Right atrium auricular region (tissue), 2 donors: ENCODE results near the gene ZSWIM3. TPM values are rescaled to one million over a fixed set of nuclear protein-coding genes. Genes with fewer than 3 reads are reported as not detected.
"Not testable (repeated sequence)": the region's sequence is repeated elsewhere in the genome, so short reads cannot be mapped to it uniquely, and the experiment has no call there.

Experiments used
- DNase-seq: peaks from one replicate; pipeline ENCODE4 v3.0.0-alpha.2; 2019; ENCODE audit warnings: low spot score
- H3K27ac ChIP-seq, 2 donors: fragments of 200-600 bp; sonication (generic); 1 replicate in 1 of 2; 2 replicates in 1 of 2; pipeline ENCODE4 v1.5.1; 2016 to 2019
- H3K27me3 ChIP-seq, 2 donors: fragments of 200-600 bp; sonication (generic); one replicate each; pipeline versions ENCODE4 v1.5.1 to v1.6.0; 2017 to 2019
- H3K36me3 ChIP-seq: fragments of 200-600 bp; sonication (generic); one replicate; pipeline ENCODE4 v1.5.1; 2016
- H3K4me1 ChIP-seq, 2 donors: fragments of 200-600 bp; sonication (generic); one replicate each; pipeline versions ENCODE4 v1.5.1 to v1.6.0; 2017 to 2019
- H3K4me3 ChIP-seq, 2 donors: fragments of 200-600 bp; sonication (generic); 1 replicate in 1 of 2; 2 replicates in 1 of 2; pipeline ENCODE4 v1.5.1; 2017 to 2019; ENCODE audit warnings: mild to moderate bottlenecking in 1 of 2, moderate library complexity in 1 of 2
- H3K9me3 ChIP-seq, 2 donors: fragments of 200-600 bp; sonication (generic); one replicate each; pipeline ENCODE4 v1.5.1; 2019
- total RNA-seq, 2 donors: library from RNA; depleted of rRNA; stranded (reverse); fragments of >200 nt; gene quantifications; one replicate each; pipeline ENCODE4 v1.1.0, GENCODE V29; 2016
- TF ChIP-seq, protein P1 (sequence below), 2 donors: fragments of 200-600 bp; sonication (generic); IDR thresholded peaks; one replicate each; pipeline ENCODE4 v1.5.1; 2019; ENCODE audit warnings: antibody characterized with exemption in 2 of 2

ZSWIM3 gene
- total RNA-seq, 2 donors from 2014 or later = 2.4 to 3.7 TPM

GRCh38 chr20:45873409-45874103, 16.1 kb downstream of the ZSWIM3 start:
- H3K4me3 ChIP-seq = no peak overlapping the region
- TF ChIP-seq, protein P1, sequence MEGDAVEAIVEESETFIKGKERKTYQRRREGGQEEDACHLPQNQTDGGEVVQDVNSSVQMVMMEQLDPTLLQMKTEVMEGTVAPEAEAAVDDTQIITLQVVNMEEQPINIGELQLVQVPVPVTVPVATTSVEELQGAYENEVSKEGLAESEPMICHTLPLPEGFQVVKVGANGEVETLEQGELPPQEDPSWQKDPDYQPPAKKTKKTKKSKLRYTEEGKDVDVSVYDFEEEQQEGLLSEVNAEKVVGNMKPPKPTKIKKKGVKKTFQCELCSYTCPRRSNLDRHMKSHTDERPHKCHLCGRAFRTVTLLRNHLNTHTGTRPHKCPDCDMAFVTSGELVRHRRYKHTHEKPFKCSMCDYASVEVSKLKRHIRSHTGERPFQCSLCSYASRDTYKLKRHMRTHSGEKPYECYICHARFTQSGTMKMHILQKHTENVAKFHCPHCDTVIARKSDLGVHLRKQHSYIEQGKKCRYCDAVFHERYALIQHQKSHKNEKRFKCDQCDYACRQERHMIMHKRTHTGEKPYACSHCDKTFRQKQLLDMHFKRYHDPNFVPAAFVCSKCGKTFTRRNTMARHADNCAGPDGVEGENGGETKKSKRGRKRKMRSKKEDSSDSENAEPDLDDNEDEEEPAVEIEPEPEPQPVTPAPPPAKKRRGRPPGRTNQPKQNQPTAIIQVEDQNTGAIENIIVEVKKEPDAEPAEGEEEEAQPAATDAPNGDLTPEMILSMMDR (IDR thresholded peaks at IDR 0.05) = no peak
- peaks cover 19% of the 10 kb centered on the region for H3K36me3 ChIP-seq
- H3K4me1 ChIP-seq = no peaks in the 10 kb centered on the region
- H3K27ac ChIP-seq = no peak overlapping the region
- H3K27me3 ChIP-seq = no peaks in the 10 kb centered on the region
- no peaks in the 10 kb centered on the region for H3K9me3 ChIP-seq
- DNase-seq = no peak

DNA sequence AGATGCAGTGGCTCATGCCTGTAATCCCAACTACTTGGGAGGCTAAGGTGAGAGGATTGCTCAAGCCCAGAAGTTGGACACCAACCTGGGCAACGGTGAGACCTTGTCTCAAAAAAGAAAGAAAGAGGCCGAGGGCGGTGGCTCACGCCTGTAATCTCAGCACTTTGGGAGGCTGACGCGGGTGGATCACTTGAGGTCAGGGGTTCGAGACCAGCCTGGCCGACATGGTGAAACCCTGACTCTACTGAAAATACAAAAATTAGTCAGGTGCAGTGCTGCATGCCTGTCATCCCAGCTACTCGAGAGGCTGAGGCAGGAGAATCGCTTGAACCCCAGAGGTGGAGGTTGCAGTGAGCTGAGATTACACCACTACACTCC, 16.7 kb downstream of the ZSWIM3 start:
- peaks cover 19% of the 10 kb centered on the region for H3K36me3 ChIP-seq
- not testable (repeated sequence) for H3K4me1 ChIP-seq, H3K9me3 ChIP-seq, H3K27ac ChIP-seq, H3K27me3 ChIP-seq, DNase-seq, H3K4me3 ChIP-seq

- no peaks in the 10 kb centered on the region for H3K27me3 ChIP-seq
- no peak overlapping the region for H3K4me3 ChIP-seq
- no peak overlapping the region for H3K27ac ChIP-seq
- H3K9me3 ChIP-seq = no peaks in the 10 kb centered on the region
- no peak for DNase-seq
- H3K36me3 ChIP-seq = peaks cover 19% of the 10 kb centered on the region
- H3K4me1 ChIP-seq = no peaks in the 10 kb centered on the region
- TF ChIP-seq, protein P1 (IDR thresholded peaks at IDR 0.05) = no peak
Measured at GRCh38 chr20:45874576-45874975, 17.2 kb downstream of the ZSWIM3 start.

- H3K9me3 ChIP-seq = no peaks in the 10 kb centered on the region
- peaks cover 0 to 15% of the 10 kb centered on the region in 2 donors for H3K4me1 ChIP-seq
- no peak overlapping the region for H3K27ac ChIP-seq
- H3K36me3 ChIP-seq = peaks cover 19% of the 10 kb centered on the region
- no peaks in the 10 kb centered on the region for H3K27me3 ChIP-seq
- H3K4me3 ChIP-seq = no peak overlapping the region
- TF ChIP-seq, protein P1 (IDR thresholded peaks at IDR 0.05) = no peak
- DNase-seq = no peak
Measured at GRCh38 chr20:45878076-45878761, 20.8 kb downstream of the ZSWIM3 start.

DNA sequence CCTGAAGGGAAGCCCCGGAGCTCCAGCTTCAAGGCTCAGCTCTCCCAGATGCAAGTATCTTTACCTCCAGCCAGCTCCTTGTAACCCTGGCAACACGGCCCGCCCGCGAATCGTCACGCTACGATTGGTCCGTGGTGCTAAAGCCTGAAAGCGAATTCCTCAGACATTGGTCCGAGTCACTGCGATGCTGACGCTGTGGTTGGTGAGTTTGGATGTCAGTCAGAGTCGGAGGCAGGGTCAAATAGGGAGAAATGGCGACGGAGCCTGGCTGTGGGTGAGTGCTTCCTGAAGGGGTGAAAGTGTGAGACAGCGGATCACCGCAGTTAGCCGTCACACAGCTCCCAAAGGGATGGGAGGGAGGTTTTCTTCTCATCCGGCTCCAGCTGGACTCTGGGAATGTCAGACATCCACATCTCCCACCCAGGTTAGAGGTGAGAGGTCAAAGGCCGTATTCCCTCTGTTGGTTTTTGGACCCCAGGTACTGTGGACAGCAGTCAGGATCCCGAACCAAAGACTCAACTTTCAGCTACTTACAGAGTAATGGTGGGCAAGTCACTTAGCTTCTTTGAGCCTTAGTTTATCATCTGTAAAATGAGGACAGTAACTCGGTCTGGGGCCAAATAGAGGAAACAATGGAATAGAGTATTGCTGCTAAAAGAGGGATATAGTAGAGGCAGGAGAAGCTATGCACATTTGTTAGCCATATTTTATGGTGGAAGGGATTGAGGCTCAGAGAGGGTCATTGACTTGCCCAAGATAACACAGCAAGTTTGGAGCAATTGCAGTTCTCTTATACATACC, 23.8 kb downstream of the ZSWIM3 start, which contains the start of gene ZSWIM1:
Gene ZSWIM1 (plus strand): TSS at position 240 of the 801 bp plus-strand sequence. CDS start 1,366 bp downstream, outside the sequence.
- peak; percentile 100 for DNase-seq
- TF ChIP-seq, protein P1 (IDR thresholded peaks at IDR 0.05) = no peak
- Histone ChIP-seq H3K27ac (peak within 1 kb of the TSS; percentile 78 to 88), H3K4me1 (peaks cover 0 to 26% of the 10 kb centered on the region in 2 donors), H3K27me3 (no peaks in the 10 kb centered on the region), H3K36me3 (peaks cover 20% of the 10 kb centered on the region), H3K9me3 (no peaks in the 10 kb centered on the region), H3K4me3 (peak within 1 kb of the TSS; percentile 57 to 66)
